Activated CD8-positive, alpha-beta memory T cell treated with anti-CD3 and anti-CD28 coated beads for 36 hours (primary cell): Measurements from ENCODE around the gene SH3D21. TPM values are rescaled to one million over a fixed set of nuclear protein-coding genes. Genes with fewer than 3 reads are reported as not detected.

Experiments used
- CTCF ChIA-PET: fragments of 350-600 bp; sonication (Branson Sonifier 250); formaldehyde crosslinking; loops from one replicate; lab custom pipeline; 2021; ENCODE audit warnings: antibody characterized with exemption; lab: Charles Lee
- POLR2A ChIA-PET: fragments of 350-600 bp; sonication (Branson Sonifier 250); formaldehyde crosslinking; loops from one replicate; lab custom pipeline; 2021; ENCODE audit warnings: antibody characterized with exemption; lab: Charles Lee
- total RNA-seq, 2 experiments: library from RNA; stranded (reverse); gene quantifications; one replicate each; pipeline ENCODE4 v1.2.3, GENCODE V29; 2021

SH3D21 gene
- 1 to 10 TPM; 6.7 to 6.9 TPM for total RNA-seq

GRCh38 chr1:36306210-36306901 lies at the start of gene SH3D21:
Gene SH3D21 (plus strand): TSS chr1:36306368. CDS start chr1:36306421, 53 bp downstream.
- ChIA-PET CTCF (interaction anchor here (0.5 to 1.8 kb wide), 8 partner anchors 10 to 173 kb away, joined by 3 to 6 read pairs (median 4); partner anchors contain the start of gene TRAPPC3), POLR2A (interaction anchor here (0.6 to 1.9 kb wide), 7 partner anchors 16 to 157 kb away, joined by 3 to 8 read pairs (median 4); partner anchors contain the start of genes EVA1B and TRAPPC3)

DNA sequence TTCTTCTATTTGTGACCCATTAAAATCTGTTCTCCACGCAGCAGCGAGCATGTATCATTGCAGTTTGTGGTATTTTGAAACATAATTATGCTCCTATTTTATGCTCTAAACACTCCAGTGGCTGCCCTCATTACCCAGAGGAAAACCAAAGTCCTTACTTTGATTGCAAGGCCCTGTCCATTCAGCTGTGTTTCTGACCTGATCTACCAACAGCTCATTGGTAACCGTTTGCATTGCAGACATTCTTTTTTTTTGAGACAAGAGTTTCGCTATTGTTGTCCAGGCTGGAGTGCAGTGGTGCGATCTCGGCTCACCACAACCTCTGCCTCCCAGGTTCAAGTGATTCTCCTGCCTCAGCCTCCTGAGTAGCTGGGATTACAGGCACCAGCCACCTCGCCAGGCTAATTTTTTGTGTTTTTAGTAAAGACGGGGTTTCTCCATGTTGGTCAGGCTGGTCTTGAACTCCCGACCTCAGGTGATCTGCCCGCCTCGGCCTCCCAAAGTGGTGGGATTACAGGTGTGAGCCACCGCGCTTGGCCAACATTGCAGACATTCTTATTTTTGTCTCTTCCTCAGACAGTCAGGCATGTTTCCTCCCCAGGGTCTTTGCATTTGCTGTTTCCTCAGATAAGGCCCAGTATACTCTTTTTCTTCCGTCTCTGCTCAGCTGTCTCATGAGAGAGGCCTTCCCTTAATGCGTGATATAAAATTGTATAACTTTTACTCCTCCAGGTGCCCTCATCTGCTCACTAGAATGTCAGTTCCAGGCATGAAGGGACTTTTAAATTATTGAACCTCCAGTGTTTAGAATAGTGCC lies 49.4 kb upstream of the SH3D21 start:
- POLR2A ChIA-PET: no interaction called here
- CTCF ChIA-PET: no interaction called here

- POLR2A ChIA-PET: no interaction called here
- CTCF ChIA-PET: no interaction called here
Measured at GRCh38 chr1:36257375-36257767, 48.8 kb upstream of the SH3D21 start.

DNA sequence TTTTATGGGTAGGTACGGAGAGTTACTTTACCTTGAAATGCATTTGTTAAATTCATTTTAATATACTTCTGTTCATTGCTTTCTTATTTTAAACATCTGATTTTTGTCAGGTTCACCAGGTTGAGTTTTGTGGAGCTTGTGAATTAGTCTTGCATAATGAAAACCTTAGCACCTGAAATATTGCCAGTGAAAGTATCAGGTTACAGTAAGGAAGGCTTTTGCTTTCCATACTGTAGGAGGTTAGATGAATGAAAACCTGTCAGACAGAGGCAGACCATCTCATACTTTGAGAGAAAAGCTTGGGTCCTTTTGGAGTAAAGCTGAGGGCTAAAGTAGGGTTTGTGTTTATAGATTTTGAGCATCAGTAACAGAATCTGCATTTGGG lies 47.2 kb upstream of the SH3D21 start:
- POLR2A ChIA-PET: no interaction called here
- CTCF ChIA-PET: interaction anchor here (0.7 kb wide), 1 partner anchor 23 kb away, joined by 3 read pairs; no protein-coding TSS in a partner anchor

DNA sequence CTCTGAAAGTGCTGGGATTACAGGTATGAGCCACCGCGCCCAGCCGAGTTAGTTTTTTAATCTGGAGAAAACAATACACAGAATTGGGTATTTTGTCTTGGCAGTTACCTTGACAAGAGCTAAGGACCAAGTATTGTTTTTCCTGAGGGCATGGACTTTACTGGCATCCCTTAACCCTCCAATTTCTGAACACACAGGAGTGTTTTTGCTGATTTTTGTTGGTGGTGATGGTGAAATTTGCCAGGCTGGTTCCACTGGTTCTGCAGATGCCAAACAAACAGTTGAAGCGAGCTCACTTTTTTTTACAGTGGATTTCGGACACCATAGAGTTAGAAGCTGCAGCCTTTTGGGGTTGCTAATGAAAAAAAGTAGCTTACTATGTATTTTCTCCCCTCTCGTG lies 37.2 kb upstream of the SH3D21 start:
- ChIA-PET POLR2A (interaction anchor here (0.6 kb wide), 2 partner anchors 35 to 41 kb away, joined by 3 to 9 read pairs; no protein-coding TSS in a partner anchor), CTCF (interaction anchor here (0.5 to 1.6 kb wide), 5 partner anchors 14 to 97 kb away, joined by 3 to 6 read pairs (median 3); no protein-coding TSS in a partner anchor)

DNA sequence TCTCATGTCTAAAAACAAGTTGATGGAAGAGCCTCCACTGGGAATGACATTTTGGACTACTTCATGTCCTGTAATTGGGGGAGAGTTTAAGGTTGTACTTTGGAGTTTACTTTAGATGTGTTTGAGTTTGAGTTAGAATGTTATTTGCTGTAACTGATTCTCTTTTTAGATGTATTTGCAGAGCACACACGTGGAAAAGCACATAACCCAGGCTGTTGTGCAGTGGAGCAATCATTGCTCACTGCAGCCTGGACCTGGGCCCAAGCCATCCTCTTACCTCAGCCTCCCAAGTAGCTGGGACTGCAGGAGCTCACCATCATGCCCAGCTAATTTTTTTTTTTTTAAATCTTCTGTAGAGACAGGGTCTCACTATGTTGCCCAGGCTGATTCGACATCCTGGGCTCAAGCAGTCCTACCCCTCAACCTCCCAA lies 36.7 kb upstream of the SH3D21 start:
- POLR2A ChIA-PET: interaction anchor here (0.6 kb wide), 2 partner anchors 34 to 41 kb away, joined by 3 to 9 read pairs; no protein-coding TSS in a partner anchor
- CTCF ChIA-PET: interaction anchor here (0.5 to 1.6 kb wide), 3 partner anchors 15 to 97 kb away, joined by 3 to 6 read pairs (median 3); no protein-coding TSS in a partner anchor

- ChIA-PET POLR2A (no interaction called here), CTCF (no interaction called here)
Measured at GRCh38 chr1:36273024-36273423, 33.1 kb upstream of the SH3D21 start.

GRCh38 chr1:36274201-36274600 lies 32.0 kb upstream of the SH3D21 start:
- ChIA-PET POLR2A (no interaction called here), CTCF (interaction anchor here (0.7 kb wide), 1 partner anchor 32 kb away, joined by 5 read pairs; the partner anchor contains the start of gene SH3D21)

DNA sequence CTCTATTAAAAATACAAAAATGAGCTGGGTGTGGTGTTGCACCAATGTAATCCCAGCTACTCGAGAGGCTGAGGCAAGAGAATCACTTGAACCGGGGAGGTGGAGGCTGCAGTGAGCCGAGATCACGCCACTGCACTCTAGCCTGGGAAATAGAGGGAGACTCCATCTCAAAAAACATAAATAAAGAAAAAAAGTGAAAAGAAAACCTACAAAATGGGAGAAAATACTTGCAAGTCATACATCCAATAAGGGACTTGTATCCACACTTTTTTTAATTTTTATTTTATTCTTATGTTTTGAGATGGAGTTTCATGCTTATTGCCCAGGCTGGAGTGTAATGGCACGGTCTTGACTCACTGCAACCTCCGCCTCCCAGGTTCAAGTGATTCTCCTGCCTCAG lies 29.5 kb upstream of the SH3D21 start:
- CTCF ChIA-PET: no interaction called here
- POLR2A ChIA-PET: interaction anchor here (0.7 kb wide), 1 partner anchor 117 kb away, joined by 4 read pairs; no protein-coding TSS in a partner anchor

DNA sequence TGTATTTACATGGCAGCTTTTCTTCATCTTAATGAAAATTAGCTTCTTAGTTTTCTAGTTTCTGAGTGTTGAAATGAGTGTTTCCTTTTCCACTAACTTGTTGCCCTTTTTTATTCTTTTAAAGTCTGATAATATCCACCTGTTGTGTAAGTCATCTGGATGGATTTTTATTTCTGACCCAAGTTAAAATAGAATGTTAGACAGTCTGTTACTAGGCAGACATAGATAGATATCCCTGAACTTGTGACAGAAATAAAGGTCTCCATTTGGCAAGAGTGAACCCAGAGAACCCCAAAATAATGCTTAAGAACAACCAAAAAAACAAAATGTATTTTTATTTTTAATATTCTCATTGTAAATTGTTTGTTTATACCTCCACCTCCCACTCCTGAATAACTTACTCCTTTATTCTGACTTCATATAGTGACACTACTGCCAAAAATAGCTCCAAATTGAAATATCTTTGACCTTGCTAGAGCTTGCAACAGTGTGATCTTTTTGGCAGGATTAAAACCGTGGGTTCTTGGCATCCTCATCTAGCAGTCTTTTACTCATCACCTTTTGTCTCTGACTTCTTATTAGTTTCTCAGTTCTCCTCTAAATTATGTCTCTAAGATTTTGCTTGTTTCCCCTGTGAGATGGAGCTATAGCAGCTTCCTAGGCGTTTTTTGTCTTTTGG lies 26.9 kb upstream of the SH3D21 start:
- POLR2A ChIA-PET: no interaction called here

GRCh38 chr1:36279789-36280296 lies 26.3 kb upstream of the SH3D21 start:
- ChIA-PET POLR2A (no interaction called here), CTCF (interaction anchor here (0.9 kb wide), 1 partner anchor 83 kb away, joined by 3 read pairs; no protein-coding TSS in a partner anchor)

More for the DNA sequence above, 26.9 kb upstream of the SH3D21 start:
- CTCF ChIA-PET: interaction anchor here (0.9 kb wide), 1 partner anchor 83 kb away, joined by 3 read pairs; no protein-coding TSS in a partner anchor

DNA sequence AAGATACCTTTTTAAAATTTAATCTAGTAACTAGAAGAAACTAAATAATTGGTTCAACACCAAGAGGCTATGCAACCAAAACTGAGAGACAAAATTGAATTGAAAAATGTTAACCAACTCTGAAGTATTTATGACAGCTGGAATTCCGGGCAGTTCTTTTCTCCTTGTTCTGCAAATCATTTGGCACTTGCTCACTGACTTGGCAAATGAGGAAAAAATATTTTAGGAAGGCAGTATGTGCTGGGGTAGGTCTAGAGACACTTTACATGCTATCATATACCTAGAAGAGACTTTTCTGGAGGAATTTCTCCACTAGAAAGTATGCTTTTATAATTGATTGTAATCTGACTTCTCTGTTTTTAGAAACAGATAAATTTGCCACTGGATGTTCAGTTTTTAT lies 22.1 kb upstream of the SH3D21 start:
- ChIA-PET POLR2A (no interaction called here), CTCF (no interaction called here)

DNA sequence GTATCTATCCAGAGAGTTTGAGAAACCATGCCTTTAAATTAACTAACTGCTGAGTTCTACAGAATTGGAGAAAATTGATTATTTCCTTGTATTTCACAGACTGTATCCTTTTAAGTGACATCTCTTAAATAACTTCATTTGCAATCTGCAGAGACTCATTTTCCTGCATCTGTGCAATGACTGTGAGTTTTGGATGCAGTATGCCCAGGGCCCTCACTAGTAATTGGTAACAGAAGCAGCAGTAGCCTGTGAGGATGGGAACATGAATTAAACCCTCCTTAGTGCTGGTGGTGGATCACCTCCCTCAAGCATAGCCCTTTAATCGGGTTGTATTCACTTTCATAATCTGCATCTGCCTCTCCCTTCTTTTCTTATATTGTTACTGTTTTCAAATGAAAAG lies 21.7 kb upstream of the SH3D21 start:
- POLR2A ChIA-PET: no interaction called here
- CTCF ChIA-PET: interaction anchor here (1.3 to 2.9 kb wide), 4 partner anchors 18 to 230 kb away, joined by 3 to 12 read pairs (median 6); partner anchors contain the start of gene TRAPPC3

DNA sequence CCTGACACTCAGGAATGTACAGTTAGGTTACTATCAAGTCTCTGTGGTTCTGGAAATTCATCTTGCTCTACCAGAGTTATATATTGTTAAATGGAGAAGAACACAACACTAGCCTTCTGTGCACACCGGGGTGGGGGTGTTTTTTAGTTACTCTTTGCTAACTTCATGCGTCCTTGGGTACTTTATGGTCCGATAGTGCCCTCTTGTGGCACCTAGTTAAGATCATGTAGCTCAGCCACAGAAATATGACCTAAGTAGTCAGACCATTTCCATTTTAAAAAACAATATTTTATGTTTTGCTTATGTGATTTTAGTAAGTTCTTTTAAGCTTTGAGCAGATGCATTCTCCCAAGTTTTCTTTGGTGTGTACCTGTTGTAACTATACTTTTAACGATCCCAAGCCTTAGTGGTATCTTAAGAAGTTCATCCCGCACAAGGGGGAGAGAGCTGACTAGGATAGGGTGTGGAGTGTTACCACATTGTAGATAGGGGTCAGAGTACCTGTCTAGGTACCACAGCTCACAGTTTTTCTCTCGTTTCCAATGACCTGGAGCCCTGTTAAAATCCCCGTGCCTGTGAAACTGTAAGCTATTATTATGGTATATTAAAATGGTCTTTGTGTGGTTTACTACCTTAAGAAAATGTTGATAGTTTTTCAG lies 20.6 kb upstream of the SH3D21 start:
- CTCF ChIA-PET: interaction anchor here (0.5 to 2.9 kb wide), 18 partner anchors 12 to 231 kb away, joined by 3 to 12 read pairs (median 4); partner anchors contain the start of genes SH3D21, THRAP3 and TRAPPC3
- POLR2A ChIA-PET: no interaction called here

GRCh38 chr1:36286802-36287201 lies 19.4 kb upstream of the SH3D21 start:
- POLR2A ChIA-PET: no interaction called here

DNA sequence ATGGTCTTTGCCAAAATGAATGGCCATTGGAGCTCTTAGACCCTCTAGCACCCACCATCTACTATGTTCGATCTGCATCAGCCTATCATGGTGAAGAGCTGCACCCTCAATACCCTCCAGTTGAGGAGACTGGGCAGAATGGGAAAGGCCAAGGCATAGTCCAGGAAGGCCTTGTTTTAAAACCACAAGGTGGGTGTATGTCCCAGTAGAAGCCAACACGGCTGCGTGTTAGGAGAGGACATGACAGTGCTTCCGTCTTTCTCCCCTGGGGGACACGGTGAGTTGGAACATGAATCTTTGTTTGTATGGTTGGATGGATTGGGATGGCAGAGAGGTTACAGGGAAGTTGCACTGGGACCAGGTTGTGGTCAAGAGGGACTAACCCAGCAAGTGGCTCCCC lies 18.6 kb upstream of the SH3D21 start:
- CTCF ChIA-PET: interaction anchor here (0.6 to 2.9 kb wide), 4 partner anchors 12 to 138 kb away, joined by 3 to 10 read pairs (median 4); partner anchors contain the start of gene TRAPPC3
- POLR2A ChIA-PET: no interaction called here

More at GRCh38 chr1:36286802-36287201, 19.4 kb upstream of the SH3D21 start:
- CTCF ChIA-PET: interaction anchor here (1.2 to 2.9 kb wide), 2 partner anchors 16 to 132 kb away, joined by 3 to 10 read pairs; no protein-coding TSS in a partner anchor

- POLR2A ChIA-PET: no interaction called here
- CTCF ChIA-PET: interaction anchor here (0.9 kb wide), 1 partner anchor 146 kb away, joined by 5 read pairs; the partner anchor contains the start of gene TRAPPC3
Measured at GRCh38 chr1:36295390-36295789, 10.8 kb upstream of the SH3D21 start.

DNA sequence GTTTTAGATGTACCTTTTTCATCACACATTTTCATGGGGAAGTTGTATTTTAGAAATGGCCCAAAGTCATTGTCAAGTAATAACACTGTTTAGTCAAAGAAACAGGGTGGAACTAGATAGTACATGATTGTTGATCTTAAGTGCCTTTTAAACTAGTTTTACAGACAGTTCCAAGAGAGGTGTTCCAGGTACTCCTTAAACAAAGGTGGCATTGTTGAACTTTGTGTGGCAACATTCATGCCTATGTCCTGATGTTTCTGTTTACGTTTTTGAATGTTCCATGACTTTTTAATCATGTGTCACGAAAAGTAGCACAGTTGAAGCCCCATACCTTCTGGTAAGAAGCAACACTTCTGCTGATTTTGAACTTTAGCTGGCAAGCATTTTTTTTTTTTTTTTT lies 9.1 kb upstream of the SH3D21 start:
- CTCF ChIA-PET: interaction anchor here (1.2 kb wide), 1 partner anchor 11 kb away, joined by 3 read pairs; no protein-coding TSS in a partner anchor
- POLR2A ChIA-PET: no interaction called here
